ENCODE results near the gene PLPP2. TPM values are rescaled to one million over a fixed set of nuclear protein-coding genes. Genes with fewer than 3 reads are reported as not detected.

The PLPP2 gene
- total and polyA plus RNA-seq, 9 of the 15 experiments (the other 6 are each of a cell fraction or from before 2014, with no cell fraction given) = 0.51 to 4.4 (median 2.2) TPM; not detected in 1

DNA sequence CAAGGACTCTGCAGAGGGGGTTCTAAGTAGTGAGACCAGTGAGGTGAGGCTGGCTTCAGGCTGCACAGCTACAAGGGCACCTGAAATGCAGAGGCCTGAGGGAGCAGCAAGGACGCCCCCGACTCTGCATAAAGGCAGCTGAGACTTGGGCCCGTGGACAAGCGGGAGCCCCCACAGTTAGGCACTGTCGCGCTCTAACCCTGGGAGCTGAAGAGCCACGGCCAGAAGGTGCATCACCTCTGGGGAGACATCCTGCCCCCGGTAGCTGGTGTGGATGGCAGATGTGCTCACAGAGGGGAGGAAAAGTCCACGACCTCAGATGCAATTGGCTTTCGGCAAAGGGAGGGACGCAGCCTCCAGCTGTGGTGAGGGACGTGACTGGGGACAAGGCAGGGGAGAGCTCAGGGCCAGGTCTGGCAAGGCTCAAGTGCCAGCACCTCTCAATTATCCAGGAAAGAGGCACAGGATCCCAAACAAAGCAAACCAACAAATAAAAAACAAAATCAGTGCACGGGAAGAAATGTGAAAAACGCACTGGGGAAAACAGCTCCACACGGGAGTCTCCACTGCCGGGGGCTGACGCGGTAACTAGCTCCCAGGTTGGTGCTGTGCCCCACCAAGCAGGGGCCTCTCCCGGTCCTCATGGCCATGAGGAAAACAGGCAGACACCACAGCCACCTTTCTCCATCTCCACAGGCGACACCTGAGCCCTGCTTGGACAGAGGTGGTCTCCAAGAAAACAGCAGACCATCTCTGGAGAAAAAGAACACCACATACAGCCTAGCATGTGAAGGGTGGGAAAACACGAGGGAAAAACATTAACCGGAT is 23.0 kb upstream of the PLPP2 start:
- in situ Hi-C loops (cut with MboI) (no loop called here), intact Hi-C loops (cut with micrococcal nuclease) (no loop called here)
- 81% methylated on average over 16 of the region's 22 CpGs for WGBS (ENCODE audit: insufficient coverage, low coverage, missing lambda C conversion rate)
- Histone ChIP-seq H3K9me1 (ENCODE audit: control insufficient read depth, insufficient read depth, low read length) (peaks cover 4% of the 10 kb centered on the region), H3K4me2 (ENCODE audit: insufficient read depth, low read length) (no peak overlapping the region), H3K27ac (ENCODE audit: extremely low read depth, low read depth, low read length) (no peak overlapping the region), H3K79me2 (ENCODE audit: control insufficient read depth, insufficient read depth, low read length) (peaks cover 21% of the 10 kb centered on the region; the same call in 2 of the 3 replicates), H3K36me3 (ENCODE audit: control insufficient read depth, insufficient read depth, low read length) (peaks cover 63% of the 10 kb centered on the region), H3K9ac (ENCODE audit: insufficient read depth in 1 of 2, low read depth in 2 of 2, low read length in 2 of 2) (peak overlapping the region in 1 of 2 experiments; percentile 4; a peak in 1 of 4 replicates), H3K4me3 (no peak overlapping the region), H4K20me1 (replicated peaks; ENCODE audit: control insufficient read depth, insufficient read depth, low read length) (no peaks in the 10 kb centered on the region), H3K4me1 (replicated peaks in 1 of 2; ENCODE audit: control insufficient read depth in 2 of 2, insufficient read depth in 2 of 2, low read length in 2 of 2) (peaks cover 0 to 14% of the 10 kb centered on the region in 2 experiments; a peak in 2 of 5 replicates), H2AFZ (ENCODE audit: low read depth, low read length) (no peak overlapping the region), H3K27me3 (ENCODE audit: control insufficient read depth in 2 of 2, insufficient read depth in 2 of 2, low read length in 2 of 2) (no peaks in the 10 kb centered on the region), H3K9me3 (replicated peaks; ENCODE audit: control insufficient read depth, insufficient read depth, low read depth, low read length) (peaks cover 3% of the 10 kb centered on the region; the same call in 1 of the 2 replicates)
- DNase-seq (ENCODE audit: extremely low read depth in 1 of 4, low spot score in 3 of 4) (no peak), FAIRE-seq (no peak), ATAC-seq (no peak)
- BruUV-seq (replicated peaks) = no TSS peak
- POLR2A ChIA-PET = interaction anchor here (0.6 to 1.2 kb wide), 4 partner anchors 21 to 164 kb away, joined by 3 read pairs; no protein-coding TSS in a partner anchor
- CTCF ChIA-PET (ENCODE audit: low intra/inter-chr PET ratio) = no interaction called here
- no peak for TF ChIP-seq PYGO2 (tag; IDR thresholded peaks at IDR 0.05)
- TF ChIP-seq, protein P1, sequence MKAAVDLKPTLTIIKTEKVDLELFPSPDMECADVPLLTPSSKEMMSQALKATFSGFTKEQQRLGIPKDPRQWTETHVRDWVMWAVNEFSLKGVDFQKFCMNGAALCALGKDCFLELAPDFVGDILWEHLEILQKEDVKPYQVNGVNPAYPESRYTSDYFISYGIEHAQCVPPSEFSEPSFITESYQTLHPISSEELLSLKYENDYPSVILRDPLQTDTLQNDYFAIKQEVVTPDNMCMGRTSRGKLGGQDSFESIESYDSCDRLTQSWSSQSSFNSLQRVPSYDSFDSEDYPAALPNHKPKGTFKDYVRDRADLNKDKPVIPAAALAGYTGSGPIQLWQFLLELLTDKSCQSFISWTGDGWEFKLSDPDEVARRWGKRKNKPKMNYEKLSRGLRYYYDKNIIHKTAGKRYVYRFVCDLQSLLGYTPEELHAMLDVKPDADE (conservative IDR thresholded peaks at IDR 0.05; ENCODE audit: control insufficient read depth, low read depth, low read length) = no peak
- no peak for TF ChIP-seq SIRT6 (IDR thresholded peaks at IDR 0.05; ENCODE audit: low read depth, low read length)
- no peak for TF ChIP-seq HMBOX1 (IDR thresholded peaks at IDR 0.05)
- TF ChIP-seq DMBX1 (CRISPR knock-in tag; IDR thresholded peaks at IDR 0.05; ENCODE audit: borderline replicate concordance) = no peak
- TF ChIP-seq, protein P2, sequence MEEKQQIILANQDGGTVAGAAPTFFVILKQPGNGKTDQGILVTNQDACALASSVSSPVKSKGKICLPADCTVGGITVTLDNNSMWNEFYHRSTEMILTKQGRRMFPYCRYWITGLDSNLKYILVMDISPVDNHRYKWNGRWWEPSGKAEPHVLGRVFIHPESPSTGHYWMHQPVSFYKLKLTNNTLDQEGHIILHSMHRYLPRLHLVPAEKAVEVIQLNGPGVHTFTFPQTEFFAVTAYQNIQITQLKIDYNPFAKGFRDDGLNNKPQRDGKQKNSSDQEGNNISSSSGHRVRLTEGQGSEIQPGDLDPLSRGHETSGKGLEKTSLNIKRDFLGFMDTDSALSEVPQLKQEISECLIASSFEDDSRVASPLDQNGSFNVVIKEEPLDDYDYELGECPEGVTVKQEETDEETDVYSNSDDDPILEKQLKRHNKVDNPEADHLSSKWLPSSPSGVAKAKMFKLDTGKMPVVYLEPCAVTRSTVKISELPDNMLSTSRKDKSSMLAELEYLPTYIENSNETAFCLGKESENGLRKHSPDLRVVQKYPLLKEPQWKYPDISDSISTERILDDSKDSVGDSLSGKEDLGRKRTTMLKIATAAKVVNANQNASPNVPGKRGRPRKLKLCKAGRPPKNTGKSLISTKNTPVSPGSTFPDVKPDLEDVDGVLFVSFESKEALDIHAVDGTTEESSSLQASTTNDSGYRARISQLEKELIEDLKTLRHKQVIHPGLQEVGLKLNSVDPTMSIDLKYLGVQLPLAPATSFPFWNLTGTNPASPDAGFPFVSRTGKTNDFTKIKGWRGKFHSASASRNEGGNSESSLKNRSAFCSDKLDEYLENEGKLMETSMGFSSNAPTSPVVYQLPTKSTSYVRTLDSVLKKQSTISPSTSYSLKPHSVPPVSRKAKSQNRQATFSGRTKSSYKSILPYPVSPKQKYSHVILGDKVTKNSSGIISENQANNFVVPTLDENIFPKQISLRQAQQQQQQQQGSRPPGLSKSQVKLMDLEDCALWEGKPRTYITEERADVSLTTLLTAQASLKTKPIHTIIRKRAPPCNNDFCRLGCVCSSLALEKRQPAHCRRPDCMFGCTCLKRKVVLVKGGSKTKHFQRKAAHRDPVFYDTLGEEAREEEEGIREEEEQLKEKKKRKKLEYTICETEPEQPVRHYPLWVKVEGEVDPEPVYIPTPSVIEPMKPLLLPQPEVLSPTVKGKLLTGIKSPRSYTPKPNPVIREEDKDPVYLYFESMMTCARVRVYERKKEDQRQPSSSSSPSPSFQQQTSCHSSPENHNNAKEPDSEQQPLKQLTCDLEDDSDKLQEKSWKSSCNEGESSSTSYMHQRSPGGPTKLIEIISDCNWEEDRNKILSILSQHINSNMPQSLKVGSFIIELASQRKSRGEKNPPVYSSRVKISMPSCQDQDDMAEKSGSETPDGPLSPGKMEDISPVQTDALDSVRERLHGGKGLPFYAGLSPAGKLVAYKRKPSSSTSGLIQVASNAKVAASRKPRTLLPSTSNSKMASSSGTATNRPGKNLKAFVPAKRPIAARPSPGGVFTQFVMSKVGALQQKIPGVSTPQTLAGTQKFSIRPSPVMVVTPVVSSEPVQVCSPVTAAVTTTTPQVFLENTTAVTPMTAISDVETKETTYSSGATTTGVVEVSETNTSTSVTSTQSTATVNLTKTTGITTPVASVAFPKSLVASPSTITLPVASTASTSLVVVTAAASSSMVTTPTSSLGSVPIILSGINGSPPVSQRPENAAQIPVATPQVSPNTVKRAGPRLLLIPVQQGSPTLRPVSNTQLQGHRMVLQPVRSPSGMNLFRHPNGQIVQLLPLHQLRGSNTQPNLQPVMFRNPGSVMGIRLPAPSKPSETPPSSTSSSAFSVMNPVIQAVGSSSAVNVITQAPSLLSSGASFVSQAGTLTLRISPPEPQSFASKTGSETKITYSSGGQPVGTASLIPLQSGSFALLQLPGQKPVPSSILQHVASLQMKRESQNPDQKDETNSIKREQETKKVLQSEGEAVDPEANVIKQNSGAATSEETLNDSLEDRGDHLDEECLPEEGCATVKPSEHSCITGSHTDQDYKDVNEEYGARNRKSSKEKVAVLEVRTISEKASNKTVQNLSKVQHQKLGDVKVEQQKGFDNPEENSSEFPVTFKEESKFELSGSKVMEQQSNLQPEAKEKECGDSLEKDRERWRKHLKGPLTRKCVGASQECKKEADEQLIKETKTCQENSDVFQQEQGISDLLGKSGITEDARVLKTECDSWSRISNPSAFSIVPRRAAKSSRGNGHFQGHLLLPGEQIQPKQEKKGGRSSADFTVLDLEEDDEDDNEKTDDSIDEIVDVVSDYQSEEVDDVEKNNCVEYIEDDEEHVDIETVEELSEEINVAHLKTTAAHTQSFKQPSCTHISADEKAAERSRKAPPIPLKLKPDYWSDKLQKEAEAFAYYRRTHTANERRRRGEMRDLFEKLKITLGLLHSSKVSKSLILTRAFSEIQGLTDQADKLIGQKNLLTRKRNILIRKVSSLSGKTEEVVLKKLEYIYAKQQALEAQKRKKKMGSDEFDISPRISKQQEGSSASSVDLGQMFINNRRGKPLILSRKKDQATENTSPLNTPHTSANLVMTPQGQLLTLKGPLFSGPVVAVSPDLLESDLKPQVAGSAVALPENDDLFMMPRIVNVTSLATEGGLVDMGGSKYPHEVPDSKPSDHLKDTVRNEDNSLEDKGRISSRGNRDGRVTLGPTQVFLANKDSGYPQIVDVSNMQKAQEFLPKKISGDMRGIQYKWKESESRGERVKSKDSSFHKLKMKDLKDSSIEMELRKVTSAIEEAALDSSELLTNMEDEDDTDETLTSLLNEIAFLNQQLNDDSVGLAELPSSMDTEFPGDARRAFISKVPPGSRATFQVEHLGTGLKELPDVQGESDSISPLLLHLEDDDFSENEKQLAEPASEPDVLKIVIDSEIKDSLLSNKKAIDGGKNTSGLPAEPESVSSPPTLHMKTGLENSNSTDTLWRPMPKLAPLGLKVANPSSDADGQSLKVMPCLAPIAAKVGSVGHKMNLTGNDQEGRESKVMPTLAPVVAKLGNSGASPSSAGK (IDR thresholded peaks at IDR 0.05) = no peak

Measured in K562 (cell line).